GM19468 (cell line): ENCODE data around the gene NKX6-2.
"Not testable (repeated sequence)": the region's sequence is repeated elsewhere in the genome, so short reads cannot be mapped to it uniquely, and the experiment has no call there.

ENCODE experiments used
- ATAC-seq: cut with Tn5 transposase; IDR thresholded peaks from one replicate; pipeline ENCODE4 v1.9.1; 2021; ENCODE audit warnings: mild to moderate bottlenecking, moderate library complexity, moderate number of reproducible peaks; ENCODE audit not compliant: unreplicated experiment; ENCODE audit errors: extremely low read depth

Gene NKX6-2

GRCh38 chr10:132799865-132800264 is 13.9 kb upstream of the NKX6-2 start:
- ATAC-seq = no peak

GRCh38 chr10:132798876-132799275 is 12.9 kb upstream of the NKX6-2 start:
- no peak for ATAC-seq

GRCh38 chr10:132798403-132798802 is 12.5 kb upstream of the NKX6-2 start:
- ATAC-seq = no peak

- not testable (repeated sequence) for ATAC-seq
Measured at GRCh38 chr10:132797986-132798385, 12.0 kb upstream of the NKX6-2 start.

GRCh38 chr10:132796846-132797245 is 10.9 kb upstream of the NKX6-2 start:
- ATAC-seq = no peak

- ATAC-seq = no peak
Measured at GRCh38 chr10:132793871-132794849, 8.2 kb upstream of the NKX6-2 start.

GRCh38 chr10:132793213-132793612 is 7.3 kb upstream of the NKX6-2 start:
- no peak for ATAC-seq

GRCh38 chr10:132792796-132793195 is 6.8 kb upstream of the NKX6-2 start:
- ATAC-seq = no peak

GRCh38 chr10:132792099-132792498 is 6.2 kb upstream of the NKX6-2 start:
- not testable (repeated sequence) for ATAC-seq

- no peak for ATAC-seq
Measured at GRCh38 chr10:132790934-132791829, 5.2 kb upstream of the NKX6-2 start.

- ATAC-seq = no peak
Measured at GRCh38 chr10:132790470-132790869, 4.5 kb upstream of the NKX6-2 start.

- no peak for ATAC-seq
Measured at GRCh38 chr10:132789659-132790148, 3.8 kb upstream of the NKX6-2 start.

GRCh38 chr10:132788831-132789219 is 2.9 kb upstream of the NKX6-2 start:
- no peak for ATAC-seq

- no peak for ATAC-seq
Measured at GRCh38 chr10:132788180-132788830, 2.4 kb upstream of the NKX6-2 start.

- ATAC-seq = no peak
Measured at GRCh38 chr10:132787495-132788179, 1.7 kb upstream of the NKX6-2 start.

- no peak for ATAC-seq
Measured at GRCh38 chr10:132786884-132787494, 1.0 kb upstream of the NKX6-2 start.

GRCh38 chr10:132786476-132786883 is 533 bp upstream of the NKX6-2 start:
- ATAC-seq = no peak

GRCh38 chr10:132784866-132785722 is 853 bp downstream of the NKX6-2 start:
- ATAC-seq = no peak
